DMS53 treated with DMSO at 0.1 percent for 48 hours (cell line): ENCODE measurements around the gene FGF4.

Source experiments
- DNase-seq: peaks from one replicate; lab custom pipeline; 2025; ENCODE audit not compliant: unreplicated experiment; lab: John Stamatoyannopoulos, UW

The FGF4 gene

DNA sequence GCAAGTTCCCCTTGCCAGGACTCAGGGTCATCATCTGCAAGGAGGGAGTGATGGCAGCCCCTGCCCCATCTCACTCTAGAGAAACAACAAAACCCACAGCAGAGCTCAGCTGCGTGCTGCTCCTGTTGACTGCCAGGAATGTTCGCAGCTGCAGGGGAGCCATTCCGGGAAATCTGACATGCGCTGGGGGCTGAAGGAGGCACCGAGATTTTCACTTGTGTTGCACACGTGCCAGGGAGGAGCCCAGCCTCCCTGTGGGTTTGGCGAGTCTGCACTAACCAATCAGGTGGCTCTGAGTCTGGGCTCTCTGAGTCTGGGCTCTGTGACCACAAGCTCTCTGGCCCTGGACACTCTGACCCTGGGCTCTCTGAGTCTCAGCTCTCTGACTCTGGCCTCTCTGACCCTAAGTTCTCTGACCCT lies 33.5 kb upstream of the FGF4 start:
- no peak for DNase-seq

DNA sequence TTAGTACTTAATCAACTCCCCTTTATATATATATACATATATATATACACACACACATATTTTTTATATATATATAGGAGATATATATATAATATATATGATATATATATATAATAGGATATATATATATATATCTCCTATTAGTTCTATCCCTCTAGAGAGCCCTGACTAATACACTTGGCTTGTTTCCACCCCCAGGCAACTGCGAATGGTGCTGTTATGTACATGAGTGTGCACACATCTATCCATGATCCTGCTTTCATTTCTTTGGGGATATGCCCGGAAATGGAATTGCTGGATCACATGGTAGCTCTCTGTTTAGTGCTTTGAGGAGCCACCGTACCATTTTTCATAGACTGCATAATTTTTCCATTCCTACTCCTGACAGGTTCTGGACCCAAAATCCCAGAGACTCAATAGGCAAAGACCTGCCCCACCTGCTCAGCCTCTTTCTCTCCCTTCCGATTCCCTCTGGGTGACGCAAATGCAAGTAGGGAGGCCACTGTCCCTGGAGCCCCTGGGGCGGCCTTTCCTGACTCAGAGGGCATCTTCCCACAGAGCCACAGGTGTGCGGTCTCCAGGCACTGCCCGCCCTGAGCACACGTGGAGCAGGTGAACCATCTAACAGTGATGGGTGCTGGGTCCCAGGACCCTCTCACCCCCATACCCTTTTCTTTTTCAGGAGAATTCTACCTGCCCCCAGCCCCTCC lies 32.1 kb upstream of the FGF4 start:
- DNase-seq: no peak

DNA sequence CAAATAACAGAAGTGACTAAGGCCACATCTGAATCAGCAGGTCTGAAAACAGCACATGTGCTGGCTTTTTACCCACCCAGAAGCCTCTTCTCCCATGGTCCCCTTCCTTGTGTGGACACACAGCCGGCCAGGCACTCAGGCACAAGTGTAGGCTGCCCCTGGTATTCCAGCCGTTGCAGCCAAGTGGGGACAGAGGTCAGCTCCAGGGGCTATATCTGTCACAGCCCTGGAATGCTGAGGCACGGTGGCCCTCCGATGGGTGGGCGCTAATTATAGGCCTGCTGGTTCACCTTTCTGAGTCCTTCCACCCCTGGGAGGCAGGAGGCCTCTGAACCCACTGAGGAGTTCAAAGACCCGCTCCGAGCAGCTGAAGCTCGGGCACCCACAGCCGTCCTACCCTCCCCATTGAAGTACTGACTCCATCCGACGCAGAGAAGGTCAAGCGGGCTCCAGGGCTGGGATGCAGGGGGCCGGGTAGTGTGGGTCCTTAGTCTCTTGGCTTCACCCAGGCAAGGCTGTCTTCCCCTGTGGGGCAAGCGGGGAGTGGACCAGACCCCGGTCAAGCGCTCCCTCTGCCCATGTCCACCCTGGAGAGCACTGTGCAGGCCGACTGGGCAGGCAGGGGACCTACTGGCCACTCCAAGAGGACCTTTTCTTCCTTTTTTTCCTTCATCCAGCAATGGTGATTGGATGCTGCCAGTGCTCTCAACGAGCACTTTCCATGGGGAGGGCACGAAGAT lies 29.8 kb upstream of the FGF4 start:
- DNase-seq: no peak

DNA sequence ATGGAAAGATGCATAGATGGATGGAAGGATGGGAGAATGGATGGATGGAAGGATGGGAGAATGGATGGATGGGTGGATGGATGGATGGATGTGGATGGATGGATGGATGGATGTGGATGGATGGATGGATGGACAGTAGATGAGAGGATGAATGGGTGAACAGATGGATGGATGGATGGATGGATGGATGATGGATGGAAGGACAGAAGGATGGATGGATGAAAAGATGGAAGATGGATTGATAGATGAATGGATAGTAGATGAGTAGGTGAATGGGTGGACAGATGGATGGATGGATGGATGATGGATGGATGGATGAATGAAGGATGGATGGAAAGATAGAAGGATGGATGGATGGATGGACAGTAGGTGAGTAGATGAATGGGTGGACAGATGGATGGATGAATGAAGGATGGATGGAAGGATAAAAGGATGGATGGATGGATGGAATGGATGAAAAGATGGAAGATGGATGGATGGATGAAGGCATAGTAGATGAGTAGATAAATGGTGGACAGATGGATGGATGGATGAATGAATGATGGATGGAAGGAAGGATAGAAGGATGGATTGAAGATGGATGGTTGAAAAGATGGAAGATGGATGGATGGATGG lies 28.6 kb upstream of the FGF4 start:
- no peak for DNase-seq

DNA sequence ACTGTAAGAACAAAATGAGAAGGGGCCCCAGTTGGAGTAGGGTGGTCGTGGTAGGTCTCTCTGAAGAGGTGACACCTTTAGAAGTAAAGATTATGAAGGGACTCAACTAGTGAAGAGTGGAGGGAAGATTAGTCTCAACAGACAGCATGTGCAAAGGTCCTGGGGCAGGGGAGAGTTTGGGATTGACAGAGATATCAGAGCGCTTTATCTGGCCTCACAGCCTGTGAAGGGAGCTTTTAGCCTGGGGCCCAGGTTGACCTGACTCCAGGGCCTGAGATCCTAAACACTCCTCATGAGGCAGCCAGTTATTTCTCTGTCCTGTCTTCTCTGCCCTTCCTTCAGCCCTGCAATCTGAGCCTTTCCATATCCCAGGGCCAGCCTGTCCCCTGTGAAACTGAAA lies 27.9 kb upstream of the FGF4 start:
- DNase-seq: no peak

DNA sequence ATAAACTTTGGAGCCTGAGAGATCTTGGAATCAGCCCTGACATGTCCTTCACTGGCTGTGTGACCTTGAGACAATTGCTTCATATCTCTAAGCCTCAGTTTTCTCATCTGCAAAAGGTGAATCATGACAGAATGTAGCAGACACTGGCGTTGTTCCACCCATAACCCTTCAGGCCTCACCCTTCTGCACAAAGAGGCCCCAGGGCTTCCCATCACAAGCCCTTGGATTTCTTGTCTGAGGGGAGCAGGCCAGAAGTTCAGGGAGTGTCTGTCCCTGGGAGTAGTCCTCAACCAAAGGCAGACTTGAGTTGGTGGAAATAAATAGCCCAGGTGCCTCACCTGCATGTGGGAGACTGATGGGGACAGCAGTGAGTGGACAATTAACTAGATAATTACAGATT lies 27.4 kb upstream of the FGF4 start:
- no peak for DNase-seq

- DNase-seq: no peak
These were observed 26.6 kb upstream of the FGF4 start for GRCh38 chr11:69801513-69802335.

GRCh38 chr11:69800278-69800677 lies 25.1 kb upstream of the FGF4 start:
- no peak for DNase-seq

- DNase-seq: no peak
These were observed 24.4 kb upstream of the FGF4 start for GRCh38 chr11:69799582-69799981.

- DNase-seq: no peak
These were observed 24.0 kb upstream of the FGF4 start for GRCh38 chr11:69799097-69799496.

DNA sequence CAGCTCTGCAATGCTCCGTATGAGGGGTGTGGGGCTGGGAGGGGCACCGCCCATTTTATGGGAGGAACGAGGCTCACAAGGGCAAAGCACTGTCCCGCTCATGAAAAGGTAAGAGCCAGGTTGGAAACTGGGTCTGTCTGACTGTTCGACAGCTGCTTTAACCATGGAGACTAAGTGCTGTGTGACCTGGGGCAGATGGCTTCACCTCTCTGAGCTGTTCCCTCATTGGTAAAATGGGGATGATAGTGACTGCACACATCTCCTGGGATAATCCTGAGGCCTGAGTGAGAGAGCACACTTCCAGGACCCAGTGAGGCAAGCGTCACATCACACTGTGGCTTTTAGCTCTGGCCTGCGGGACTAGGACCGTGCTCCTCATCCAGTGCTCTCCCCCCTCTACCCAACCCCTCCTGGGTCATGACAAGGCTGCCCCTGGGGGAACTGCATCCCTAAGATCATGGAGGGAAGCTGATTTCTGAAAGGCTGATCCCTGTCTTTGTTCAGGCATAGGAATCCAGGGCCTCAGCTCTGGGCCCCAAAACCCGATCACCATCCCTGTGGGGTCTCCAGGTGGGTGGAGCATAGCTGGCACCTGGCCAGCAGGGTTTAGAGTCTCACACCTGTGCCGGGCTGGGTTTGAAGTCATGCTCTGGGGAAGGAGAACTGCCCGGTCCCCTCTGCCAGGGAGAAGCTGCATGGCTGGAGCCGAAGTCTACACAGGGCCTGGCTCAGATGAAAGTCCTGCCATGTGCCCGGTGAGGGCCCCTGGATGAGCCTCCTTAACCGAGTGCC lies 22.8 kb upstream of the FGF4 start:
- DNase-seq: no peak

DNA sequence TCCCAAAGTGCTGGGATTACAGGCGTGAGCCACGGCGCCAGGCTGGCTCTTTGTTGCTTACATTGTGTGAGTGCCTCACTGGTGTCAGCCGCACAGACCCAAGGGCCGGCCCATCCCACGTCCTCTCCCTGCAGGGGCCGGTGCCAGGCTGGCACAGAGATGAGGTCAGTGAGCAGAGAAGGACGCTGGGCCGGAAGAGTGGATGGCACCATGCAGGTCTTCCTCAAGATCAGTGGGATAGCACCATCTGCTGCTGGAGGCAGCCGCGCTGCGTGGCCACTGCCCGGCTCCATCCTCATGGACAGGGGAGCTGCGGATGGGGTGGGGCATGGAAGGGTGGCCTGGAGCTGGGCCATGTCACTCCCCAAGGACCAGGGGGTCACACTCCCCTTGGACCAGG lies 22.0 kb upstream of the FGF4 start:
- DNase-seq: no peak

DNA sequence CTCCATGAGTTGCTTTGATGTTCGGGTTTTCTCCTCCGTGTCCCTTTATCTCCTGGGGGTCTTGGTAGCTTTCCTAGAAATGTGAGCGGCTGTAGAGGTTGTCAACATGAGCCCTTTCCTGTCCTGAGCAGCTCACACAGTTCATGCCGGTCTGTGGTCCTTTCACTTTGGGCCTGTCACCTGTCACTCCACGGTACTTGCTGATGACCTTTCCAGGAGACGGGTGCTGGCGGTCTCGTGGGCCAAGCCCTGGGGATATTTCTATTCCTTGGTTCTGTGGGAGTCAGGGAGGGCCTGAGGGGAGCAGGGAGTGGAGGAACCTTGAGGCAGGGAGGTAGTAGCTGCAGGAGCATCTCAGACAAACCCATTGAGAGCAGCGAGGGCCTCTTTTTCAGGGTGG lies 20.9 kb upstream of the FGF4 start:
- DNase-seq: no peak

DNA sequence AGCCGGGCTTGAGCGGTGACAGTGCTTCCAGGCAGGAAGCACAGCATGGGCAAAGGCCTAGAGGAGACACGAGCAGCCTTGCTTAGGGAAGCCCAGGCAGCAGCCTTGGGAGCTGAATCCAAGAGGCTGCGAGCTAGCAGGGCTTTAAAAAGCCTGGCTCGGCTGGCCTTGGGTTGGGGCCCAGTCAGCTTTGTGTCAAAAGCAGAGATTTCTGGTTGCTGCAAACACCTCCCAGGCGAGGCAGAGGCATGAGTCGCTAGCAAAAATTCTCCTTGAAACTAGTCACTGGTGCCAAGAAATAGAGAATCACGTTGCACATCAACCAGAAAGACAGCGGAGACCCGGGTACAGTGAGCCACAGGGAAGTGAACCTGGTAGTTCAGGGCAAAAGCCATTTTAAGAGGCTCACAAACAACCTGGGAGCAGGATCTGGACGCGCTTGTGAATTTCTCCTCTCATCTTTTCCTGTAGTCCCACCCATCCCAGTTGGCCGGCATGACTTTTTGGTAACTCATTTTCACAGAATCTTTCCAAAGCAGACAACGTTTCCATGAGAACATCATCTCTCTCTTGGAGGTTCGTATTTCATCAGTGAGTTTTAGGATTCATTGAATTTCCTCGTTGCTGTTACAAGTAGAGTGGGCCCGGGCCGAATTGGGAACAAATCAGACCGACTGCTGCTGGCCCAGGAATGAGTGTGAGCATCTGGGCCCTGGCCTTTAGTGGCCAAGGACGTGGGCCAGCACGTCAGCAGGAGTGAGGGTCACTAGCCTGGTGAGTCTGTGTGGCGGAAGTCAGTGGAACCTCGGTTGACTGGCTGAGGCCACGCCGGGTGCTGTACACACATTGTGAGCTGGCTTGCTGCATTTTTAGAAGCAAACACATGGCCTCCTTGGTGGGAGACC lies 16.4 kb upstream of the FGF4 start:
- no peak for DNase-seq

DNA sequence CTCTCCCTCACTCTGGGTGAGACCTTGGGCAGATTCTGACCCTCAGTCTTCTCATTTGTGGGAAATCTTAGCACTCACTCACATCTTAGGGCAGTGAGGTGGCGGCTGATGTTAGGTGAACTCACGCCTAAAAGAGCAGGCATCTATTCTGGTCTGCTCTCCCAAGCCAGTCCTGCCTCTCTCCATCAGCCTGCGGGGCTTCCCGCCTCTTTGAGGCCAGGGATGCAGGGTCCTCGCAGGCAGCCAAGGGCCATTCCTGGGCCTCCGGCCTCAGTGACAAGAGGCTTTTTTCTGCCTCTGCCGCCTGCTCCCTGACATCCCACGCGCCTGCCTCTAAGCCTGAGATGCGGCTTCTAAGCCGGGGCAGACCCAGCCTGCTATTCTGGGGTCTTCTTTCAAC lies 13.8 kb upstream of the FGF4 start:
- DNase-seq: no peak

DNA sequence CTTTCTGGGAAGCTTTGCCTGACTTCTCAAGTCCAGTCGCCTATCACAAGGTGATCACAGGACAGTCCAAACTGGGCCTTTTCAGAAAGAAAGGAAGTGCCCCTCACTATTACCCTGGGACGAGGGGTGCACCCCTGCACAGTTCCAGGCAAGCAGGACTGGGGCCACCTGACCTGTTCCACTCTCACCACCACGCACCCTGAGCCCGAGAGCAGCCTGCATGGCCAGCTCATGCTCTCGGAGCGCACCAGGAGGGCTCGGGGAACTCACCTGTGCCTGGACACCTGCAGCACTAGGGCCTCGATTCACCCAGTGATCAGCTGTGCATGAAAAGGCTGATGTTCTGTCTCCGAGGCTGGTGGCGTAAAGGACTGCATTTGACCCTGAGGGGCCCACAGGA lies 12.8 kb upstream of the FGF4 start:
- no peak for DNase-seq

DNA sequence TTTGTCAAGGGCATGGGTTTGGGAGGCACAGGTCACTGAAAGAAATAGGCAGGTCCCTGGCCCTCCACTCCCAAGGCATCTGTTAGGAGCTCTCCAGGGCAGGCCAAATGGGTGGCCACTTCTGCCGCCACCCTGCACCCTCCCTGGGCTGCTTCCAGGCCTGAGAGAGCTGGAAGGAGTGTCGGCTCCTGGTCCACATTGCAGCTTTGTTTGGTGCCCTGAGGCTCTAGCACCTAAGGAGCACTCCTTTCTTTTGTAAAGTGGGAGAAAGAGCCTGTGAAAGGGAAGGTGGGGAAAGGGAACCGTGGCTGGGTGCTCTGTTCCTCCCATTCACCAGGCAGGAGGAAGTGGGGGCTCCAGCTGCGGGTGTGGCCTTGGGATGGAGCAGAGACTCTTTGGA lies 12.3 kb upstream of the FGF4 start:
- no peak for DNase-seq

DNA sequence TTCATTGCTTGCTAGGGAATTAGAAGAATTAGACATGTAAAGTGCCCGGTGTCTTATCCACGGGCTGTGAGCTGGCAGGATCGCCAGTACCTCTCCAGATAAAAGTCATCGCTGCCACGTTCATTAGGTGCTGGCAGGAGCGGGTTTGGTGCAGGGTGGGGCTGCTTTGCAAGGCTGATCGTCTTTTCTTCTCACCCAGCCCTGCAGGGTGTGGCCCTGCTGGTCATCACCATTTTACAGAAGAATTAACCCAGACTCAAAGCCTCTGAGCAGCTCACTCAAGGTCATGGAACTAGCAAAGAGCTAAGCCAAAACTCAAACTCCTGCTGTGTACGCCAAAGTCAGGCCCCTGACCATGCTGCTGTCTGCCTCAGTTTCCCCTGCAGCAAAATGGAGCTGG lies 6.1 kb upstream of the FGF4 start:
- DNase-seq: no peak

- DNase-seq: no peak
These were observed 3.2 kb upstream of the FGF4 start for GRCh38 chr11:69778373-69778772.
